HUES64 (cell line): ENCODE results near the gene ARHGAP25.

ENCODE experiments used
- H3K27ac ChIP-seq: 2 replicates; pipeline ENCODE4 v1.7.0; 2013; ENCODE audit warnings: low read depth, low read length, inconsistent platforms
- H3K27me3 ChIP-seq: 2 replicates; pipeline ENCODE4 v1.6.1; 2013; ENCODE audit warnings: mild to moderate bottlenecking, low read length; ENCODE audit not compliant: insufficient read depth
- H3K36me3 ChIP-seq: 2 replicates; pipeline ENCODE4 v1.6.1; 2013; ENCODE audit warnings: mild to moderate bottlenecking, low read length; ENCODE audit not compliant: insufficient read depth
- H3K4me1 ChIP-seq: 2 replicates; pipeline ENCODE4 v1.6.1; 2013; ENCODE audit warnings: mild to moderate bottlenecking, low read length, moderate library complexity; ENCODE audit not compliant: insufficient read depth
- H3K4me3 ChIP-seq: 2 replicates; pipeline ENCODE4 v1.5.1; 2013; ENCODE audit warnings: mild to moderate bottlenecking, low read length, moderate library complexity
- H3K9ac ChIP-seq: 2 replicates; pipeline ENCODE4 v1.6.1; 2013; ENCODE audit warnings: mild to moderate bottlenecking, low read depth, low read length
- H3K9me3 ChIP-seq: 2 replicates; pipeline ENCODE4 v1.6.1; 2013; ENCODE audit warnings: low read depth, low read length; ENCODE audit not compliant: insufficient read depth
- WGBS: fragments of 150-250, 120-280 bp; methylation state at CpG from one replicate; pipeline ENCODE4 v1.1.7; 2013; ENCODE audit warnings: missing lambda C conversion rate; 5-methylcytosine and 5-hydroxymethylcytosine counted together

The ARHGAP25 gene

DNA sequence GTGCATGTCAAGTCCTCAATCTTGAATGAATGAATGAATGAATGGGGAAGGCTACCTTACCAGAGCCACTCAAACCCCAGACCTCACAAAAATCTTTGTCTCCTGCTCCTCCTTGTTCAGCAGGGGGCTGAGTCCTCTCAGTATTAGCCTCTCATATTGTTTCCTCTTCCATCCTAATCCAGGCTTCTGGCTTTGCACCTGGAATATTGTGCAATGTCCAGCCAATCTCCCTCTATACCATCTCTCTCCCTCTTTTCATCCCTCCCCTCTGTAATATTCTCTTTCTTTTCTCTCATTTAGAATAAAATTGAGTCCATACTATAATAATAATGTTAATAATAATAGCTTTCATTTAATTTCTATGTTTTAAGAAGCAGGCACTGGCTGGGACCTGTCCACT lies 34.3 kb downstream of the ARHGAP25 start:
- no peaks in the 10 kb centered on the region for H3K9me3 ChIP-seq
- no peak overlapping the region for H3K9ac ChIP-seq
- no peaks in the 10 kb centered on the region for H3K27me3 ChIP-seq
- no peak overlapping the region for H3K4me3 ChIP-seq
- no peak overlapping the region for H3K27ac ChIP-seq
- H3K36me3 ChIP-seq, result no peaks in the 10 kb centered on the region
- H3K4me1 ChIP-seq, result peaks cover 22% of the 10 kb centered on the region

DNA sequence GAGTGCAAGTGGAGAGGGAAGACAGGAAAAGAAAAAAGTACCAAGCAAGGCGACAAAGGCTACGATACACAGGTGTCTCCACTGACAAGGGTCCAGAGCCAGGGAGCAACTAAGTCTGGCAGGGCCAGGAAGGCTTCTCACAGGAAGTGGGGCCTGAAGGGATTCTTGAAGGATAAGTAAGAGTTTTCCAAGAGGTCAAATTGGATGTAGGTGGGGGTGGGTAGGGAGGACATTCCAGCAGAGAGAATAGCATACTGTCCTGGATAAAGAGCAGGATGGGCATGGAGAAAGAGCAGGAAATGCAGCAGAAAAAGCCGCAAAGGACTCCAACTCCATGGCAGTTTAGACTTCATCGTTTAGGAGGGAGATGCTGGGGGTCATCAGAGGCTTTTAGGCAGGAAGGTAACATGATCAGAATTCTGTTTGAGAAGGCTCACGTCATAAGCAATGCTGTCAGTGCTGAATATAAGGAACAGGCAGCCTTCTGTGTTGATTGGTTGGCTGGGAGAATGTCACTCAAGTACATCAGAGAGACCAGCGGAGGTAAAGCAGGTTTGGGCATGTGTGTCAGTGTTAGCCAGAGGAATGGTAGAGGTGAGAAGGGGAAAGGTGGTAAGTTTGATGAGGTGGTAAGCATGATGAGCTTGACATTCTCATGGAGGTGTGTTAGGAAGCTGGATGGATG lies 35.1 kb downstream of the ARHGAP25 start:
- Histone ChIP-seq H3K27ac (no peak overlapping the region), H3K9ac (no peak overlapping the region), H3K36me3 (no peaks in the 10 kb centered on the region), H3K9me3 (no peaks in the 10 kb centered on the region), H3K4me1 (peaks cover 15% of the 10 kb centered on the region), H3K4me3 (no peak overlapping the region), H3K27me3 (no peaks in the 10 kb centered on the region)
- WGBS, result 83% methylated on average over 6 of the region's 6 CpGs

DNA sequence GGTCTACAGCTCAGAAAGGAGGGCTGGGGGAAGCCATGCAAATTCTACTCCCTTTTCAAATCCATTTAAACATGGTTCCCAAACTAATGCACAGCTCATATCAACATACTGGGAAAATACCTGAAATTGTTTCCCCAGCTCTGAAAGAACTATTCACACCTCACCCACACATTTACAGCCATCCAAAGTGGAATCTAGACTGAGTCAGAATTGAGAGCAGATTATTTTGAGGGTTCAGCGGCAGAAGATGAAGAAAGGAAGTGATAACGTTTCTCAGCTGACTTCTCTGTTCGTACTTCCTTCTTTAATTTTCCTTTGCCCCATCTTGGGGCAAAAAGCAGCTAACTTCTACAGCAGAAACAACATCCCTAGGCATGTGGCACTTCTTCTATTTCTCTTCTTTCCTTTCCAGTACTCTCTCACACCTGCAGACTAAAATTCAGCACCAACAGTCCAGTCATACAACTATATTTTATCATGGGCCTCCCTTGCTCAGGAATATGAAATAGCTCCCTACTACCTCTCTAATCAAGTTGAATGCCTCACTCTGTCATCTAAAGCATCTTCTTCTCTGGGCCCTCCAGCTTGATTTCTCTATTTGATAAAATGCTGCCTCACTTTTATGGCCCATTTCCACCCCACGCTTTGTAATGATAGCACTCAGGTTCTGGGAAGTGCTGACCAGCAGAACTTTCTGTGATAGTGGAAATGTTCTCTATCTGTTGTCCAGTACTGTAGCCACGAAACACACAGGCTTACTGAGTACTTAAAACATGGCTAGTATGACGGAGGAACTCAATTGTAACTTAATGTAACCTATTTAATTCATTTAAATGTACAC lies 35.9 kb downstream of the ARHGAP25 start:
- WGBS, result 98% methylated on average over 6 of the region's 6 CpGs
- H3K9ac ChIP-seq, result no peak overlapping the region
- no peaks in the 10 kb centered on the region for H3K36me3 ChIP-seq
- H3K27me3 ChIP-seq, result no peaks in the 10 kb centered on the region
- H3K4me1 ChIP-seq, result peaks cover 9% of the 10 kb centered on the region
- no peak overlapping the region for H3K27ac ChIP-seq
- no peaks in the 10 kb centered on the region for H3K9me3 ChIP-seq
- H3K4me3 ChIP-seq, result no peak overlapping the region

DNA sequence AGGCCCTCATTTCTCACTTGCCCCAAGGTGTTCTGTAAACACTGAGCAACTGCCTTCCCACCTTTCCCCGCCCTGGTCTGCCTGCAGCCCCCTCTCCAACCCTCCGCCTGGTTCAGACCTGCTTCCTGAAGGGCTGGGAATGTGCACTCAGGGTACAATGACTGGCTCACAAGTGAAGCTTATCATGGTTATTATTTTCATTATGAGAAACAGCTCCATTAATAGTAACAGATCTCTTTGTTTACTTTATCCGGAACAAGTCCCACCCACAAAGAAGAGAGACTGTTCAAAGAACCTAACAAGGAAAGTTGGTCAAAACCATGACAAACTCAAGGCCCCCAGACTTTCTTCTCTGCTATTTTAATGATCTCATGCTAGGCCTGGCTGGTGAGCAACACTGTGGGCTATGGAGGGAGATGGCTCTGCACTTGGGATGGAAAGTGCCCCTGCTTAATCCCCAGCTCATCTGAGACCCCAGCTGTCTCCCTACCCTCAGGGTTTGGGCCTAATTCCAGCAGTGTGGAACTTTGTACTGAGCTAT lies 36.7 kb downstream of the ARHGAP25 start:
- no peaks in the 10 kb centered on the region for H3K36me3 ChIP-seq
- 91% methylated on average over 3 of the region's 3 CpGs for whole genome bisulfite sequencing
- H3K9ac ChIP-seq, result no peak overlapping the region
- H3K4me3 ChIP-seq, result no peak overlapping the region
- H3K27me3 ChIP-seq, result no peaks in the 10 kb centered on the region
- peaks cover 7% of the 10 kb centered on the region; the same call in 1 of the 2 replicates for H3K4me1 ChIP-seq
- no peaks in the 10 kb centered on the region for H3K9me3 ChIP-seq
- H3K27ac ChIP-seq, result no peak overlapping the region

DNA sequence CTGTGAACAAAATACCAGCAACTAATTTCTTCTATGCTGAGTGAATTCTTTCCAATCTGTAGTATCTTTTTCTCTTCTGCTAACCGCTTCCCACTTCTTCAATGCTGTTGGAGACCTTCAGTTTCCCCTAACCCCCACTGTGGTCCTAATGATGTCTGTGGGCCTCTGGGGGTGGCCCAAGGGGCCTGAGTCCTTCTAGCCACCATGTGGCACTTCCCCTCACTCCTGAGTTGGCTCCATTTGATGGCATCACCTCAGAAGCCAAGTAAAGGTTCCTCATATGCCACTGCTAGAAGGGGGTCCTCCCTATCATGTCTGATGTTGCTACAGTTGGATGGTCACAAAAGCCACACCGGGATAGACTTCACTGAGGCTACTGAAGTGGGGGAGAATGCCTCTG lies 37.5 kb downstream of the ARHGAP25 start:
- WGBS, result 95% methylated on average over 2 of the region's 2 CpGs
- Histone ChIP-seq H3K4me1 (peaks cover 7% of the 10 kb centered on the region; the same call in 1 of the 2 replicates), H3K9me3 (no peaks in the 10 kb centered on the region), H3K9ac (no peak overlapping the region), H3K27me3 (no peaks in the 10 kb centered on the region), H3K4me3 (no peak overlapping the region), H3K27ac (no peak overlapping the region), H3K36me3 (no peaks in the 10 kb centered on the region)

DNA sequence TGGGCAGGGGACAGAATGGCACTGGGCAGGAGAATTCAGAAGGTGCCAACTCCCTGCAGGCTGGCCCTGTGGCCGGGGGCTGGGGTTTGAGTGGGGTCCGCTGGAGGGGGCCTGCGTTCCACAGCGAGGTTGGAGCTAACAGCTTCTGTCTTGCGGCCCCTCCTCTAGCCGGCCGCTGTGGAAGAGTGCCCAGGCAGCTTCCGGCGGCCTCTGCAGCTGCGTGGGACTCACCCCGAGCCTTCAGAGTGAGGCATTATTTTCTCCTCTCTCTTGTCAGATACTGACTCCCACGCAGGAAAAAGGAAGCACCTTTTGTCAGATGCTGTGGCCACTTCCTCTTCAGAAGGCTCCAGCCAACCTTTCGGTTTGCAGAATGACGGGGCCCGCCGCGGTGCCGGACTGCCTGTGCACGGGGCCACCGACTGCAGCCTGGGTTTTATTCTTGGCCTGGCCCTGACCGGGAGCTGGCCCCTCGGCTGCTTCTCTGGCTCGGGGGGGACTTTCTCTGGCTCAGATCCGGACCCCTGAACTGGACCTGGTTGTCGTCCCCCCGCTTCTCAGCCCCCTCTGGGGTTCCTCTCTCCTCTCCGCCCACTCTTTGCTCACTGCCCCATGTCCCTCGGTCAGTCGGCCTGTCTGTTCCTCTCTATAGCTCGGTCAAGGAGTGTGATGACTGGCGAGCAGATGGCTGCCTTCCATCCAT lies 40.1 kb downstream of the ARHGAP25 start:
- no peaks in the 10 kb centered on the region for H3K36me3 ChIP-seq
- H3K4me1 ChIP-seq, result peaks cover 2% of the 10 kb centered on the region; the same call in 1 of the 2 replicates
- no peak overlapping the region for H3K4me3 ChIP-seq
- 95% methylated on average over 31 of the region's 31 CpGs for WGBS
- H3K27ac ChIP-seq, result no peak overlapping the region
- H3K9ac ChIP-seq, result no peak overlapping the region
- no peaks in the 10 kb centered on the region for H3K27me3 ChIP-seq
- no peaks in the 10 kb centered on the region for H3K9me3 ChIP-seq

DNA sequence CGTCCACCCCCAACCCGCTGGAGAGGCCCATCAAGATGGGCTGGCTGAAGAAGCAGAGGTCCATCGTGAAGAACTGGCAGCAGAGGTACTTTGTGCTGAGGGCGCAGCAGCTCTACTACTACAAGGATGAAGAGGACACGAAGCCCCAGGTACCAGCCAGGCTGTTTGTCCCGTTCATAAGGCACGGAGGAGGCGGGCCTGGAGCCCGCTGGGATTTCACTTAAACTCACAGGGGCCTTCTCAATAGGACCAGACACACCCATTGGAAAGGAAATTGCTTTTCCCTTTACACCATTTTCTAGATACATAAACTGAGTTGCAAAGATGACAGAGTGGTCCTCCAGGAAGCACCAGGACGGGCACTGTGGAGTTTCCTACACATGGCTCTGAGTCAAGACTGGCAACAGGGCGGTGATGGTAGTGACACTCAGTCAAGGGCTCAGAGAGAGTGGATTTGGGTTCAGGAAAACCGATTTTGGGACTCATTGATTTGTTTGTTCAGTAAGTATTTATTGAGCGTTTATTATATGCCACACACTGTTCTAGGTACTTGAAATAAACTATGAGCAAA lies 40.7 kb downstream of the ARHGAP25 start:
- Histone ChIP-seq H3K9ac (no peak overlapping the region), H3K27ac (no peak overlapping the region), H3K9me3 (no peaks in the 10 kb centered on the region), H3K36me3 (no peaks in the 10 kb centered on the region), H3K4me3 (no peak overlapping the region), H3K27me3 (no peaks in the 10 kb centered on the region), H3K4me1 (no peaks in the 10 kb centered on the region)
- 94% methylated on average over 13 of the region's 13 CpGs for WGBS

DNA sequence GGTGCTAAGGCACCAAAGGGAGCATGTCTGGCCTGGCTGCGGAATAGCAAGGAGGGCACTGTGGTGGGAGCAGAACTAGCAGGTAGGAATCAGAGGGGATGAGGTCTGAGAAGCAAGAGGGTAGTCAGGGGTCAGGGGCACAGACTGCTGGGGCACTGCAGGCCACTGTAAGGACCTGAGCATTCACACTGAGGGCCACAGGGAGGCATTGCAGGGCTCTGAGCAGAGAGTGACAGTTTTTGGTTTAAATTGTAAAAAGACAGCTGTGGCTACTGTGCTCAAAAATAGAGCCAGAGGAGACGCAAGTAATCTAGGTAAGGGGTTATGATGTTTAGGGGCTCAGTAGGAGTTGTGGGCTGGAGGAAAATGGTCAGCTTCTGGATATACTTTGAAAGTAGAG lies 41.5 kb downstream of the ARHGAP25 start:
- Histone ChIP-seq H3K4me1 (no peaks in the 10 kb centered on the region), H3K36me3 (no peaks in the 10 kb centered on the region)

DNA sequence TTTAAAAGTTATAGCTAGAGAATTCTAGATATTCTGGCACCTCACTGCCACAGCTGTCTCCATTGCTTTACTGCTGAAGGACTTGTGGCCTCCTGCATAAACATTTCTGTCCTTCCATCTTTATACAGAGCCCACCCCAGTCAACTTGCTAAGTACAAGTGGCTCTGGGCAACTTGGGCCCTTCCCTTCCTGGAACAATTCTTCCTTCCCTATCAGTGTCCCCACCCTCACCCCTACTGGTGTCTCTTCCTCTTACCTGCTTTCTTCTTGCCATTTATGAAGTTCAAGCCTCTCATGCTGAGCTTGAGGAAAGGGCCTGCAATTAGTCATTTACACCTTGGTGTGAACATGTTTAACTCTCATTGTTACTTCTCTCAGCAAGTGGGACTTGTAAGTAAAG lies 45.0 kb downstream of the ARHGAP25 start:
- no peaks in the 10 kb centered on the region for H3K9me3 ChIP-seq
- no peaks in the 10 kb centered on the region for H3K36me3 ChIP-seq
- no peaks in the 10 kb centered on the region for H3K27me3 ChIP-seq
- H3K27ac ChIP-seq, result no peak overlapping the region
- no peak overlapping the region for H3K4me3 ChIP-seq
- H3K4me1 ChIP-seq, result no peaks in the 10 kb centered on the region
- no peak overlapping the region for H3K9ac ChIP-seq

More for the DNA sequence above, 41.5 kb downstream of the ARHGAP25 start:
- H3K4me3 ChIP-seq, result no peak overlapping the region
- no peaks in the 10 kb centered on the region for H3K9me3 ChIP-seq
- no peak overlapping the region for H3K27ac ChIP-seq
- H3K27me3 ChIP-seq, result no peaks in the 10 kb centered on the region
- 94% methylated on average over 2 of the region's 2 CpGs for WGBS
- H3K9ac ChIP-seq, result no peak overlapping the region

DNA sequence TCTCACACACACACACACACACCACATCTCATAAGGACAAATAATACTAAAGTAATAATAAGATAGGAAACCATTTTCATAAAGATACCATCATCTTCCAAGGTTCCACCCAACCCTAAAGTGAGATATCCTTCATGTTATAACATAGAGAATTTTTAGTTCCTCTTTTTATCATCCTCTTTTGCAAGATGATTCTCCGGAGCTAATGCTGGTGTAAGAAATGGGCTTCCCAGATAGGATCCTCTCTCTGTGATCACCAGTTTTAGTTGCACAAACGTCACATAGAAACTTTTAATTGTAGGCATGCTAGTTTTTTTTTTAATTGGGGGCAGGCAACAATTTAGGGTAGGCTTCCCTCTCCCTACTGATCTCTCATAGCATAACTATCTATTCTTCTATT lies 49.6 kb downstream of the ARHGAP25 start:
- Histone ChIP-seq H3K4me1 (no peaks in the 10 kb centered on the region), H3K36me3 (no peaks in the 10 kb centered on the region), H3K9ac (no peak overlapping the region), H3K4me3 (no peak overlapping the region), H3K27ac (no peak overlapping the region), H3K27me3 (no peaks in the 10 kb centered on the region), H3K9me3 (no peaks in the 10 kb centered on the region)
- whole genome bisulfite sequencing, result 89% methylated on average over 2 of the region's 2 CpGs

DNA sequence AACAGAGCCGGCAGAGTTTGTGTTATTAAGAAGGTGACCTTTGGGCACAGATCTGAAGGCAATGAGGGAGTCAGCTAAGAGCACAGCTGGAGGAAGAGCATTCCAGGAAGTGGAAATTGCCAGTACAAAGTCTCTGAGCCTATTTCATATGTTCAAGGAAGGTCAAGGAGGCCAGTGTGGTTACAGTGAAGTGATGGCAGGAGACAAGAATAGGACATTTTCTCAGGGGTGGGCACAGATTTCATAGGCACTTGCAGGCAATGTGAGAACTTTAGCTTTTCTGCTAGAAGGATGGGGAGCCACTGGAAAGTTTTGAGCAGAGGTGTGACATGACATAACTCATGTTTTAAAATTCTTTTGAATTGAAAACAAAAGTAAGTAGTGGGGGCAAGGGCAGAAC lies 50.3 kb downstream of the ARHGAP25 start:
- no peaks in the 10 kb centered on the region for H3K36me3 ChIP-seq
- H3K9me3 ChIP-seq, result no peaks in the 10 kb centered on the region
- H3K27me3 ChIP-seq, result no peaks in the 10 kb centered on the region
- H3K4me1 ChIP-seq, result no peaks in the 10 kb centered on the region
- H3K27ac ChIP-seq, result no peak overlapping the region
- H3K9ac ChIP-seq, result no peak overlapping the region
- H3K4me3 ChIP-seq, result no peak overlapping the region
- WGBS, result 93% methylated on average over 1 of the region's 1 CpG
